Measurements from ENCODE around the gene SLC6A12. TPM values are rescaled to one million over a fixed set of nuclear protein-coding genes. Genes with fewer than 3 reads are reported as not detected.

Gene SLC6A12
- total RNA-seq, 4 donors from 2014 or later: 0.13 TPM; not detected in 3

DNA sequence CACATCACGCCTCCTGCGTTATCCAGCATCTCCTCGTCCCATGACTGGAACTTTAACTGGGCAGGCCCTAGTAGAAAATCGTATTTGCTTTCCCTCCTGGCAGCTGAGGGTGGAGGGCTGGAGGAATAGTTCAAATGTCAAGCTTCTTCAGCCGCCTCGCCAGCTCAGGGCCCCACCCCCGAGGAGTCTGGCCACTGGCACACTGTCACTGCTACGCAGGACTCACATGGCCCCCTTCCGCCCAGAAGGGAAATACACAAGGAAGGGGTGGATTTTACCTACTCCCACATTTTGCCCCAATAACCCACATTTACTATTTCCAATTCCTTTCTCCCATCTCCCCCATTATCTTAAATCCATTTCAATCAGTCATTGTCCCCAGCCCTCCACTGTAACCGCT, 40.1 kb upstream of the SLC6A12 start:
- in situ Hi-C loops (cut with MboI; ENCODE audit: low sequenced_read_pairs in 4 of 4): no loop called here
- H3K4me3 ChIP-seq: no peak overlapping the region
- peaks cover 0 to 7% (median 0%) of the 10 kb centered on the region in 3 donors for H3K27me3 ChIP-seq
- no peaks in the 10 kb centered on the region for H3K9me3 ChIP-seq
- no peak overlapping the region for H3K27ac ChIP-seq
- H3K4me1 ChIP-seq: no peaks in the 10 kb centered on the region
- no peaks in the 10 kb centered on the region for H3K36me3 ChIP-seq
- no peak for DNase-seq
- ATAC-seq: no peak
- no peak for TF ChIP-seq POLR2A (IDR thresholded peaks at IDR 0.05)
- TF ChIP-seq CTCF (IDR thresholded peaks at IDR 0.05 in 4 of 5, conservative IDR thresholded peaks at IDR 0.05 in 1 of 5): no peak
- intact Hi-C loops (cut with DNase I; ENCODE audit: low total_unique reads): no loop called here

DNA sequence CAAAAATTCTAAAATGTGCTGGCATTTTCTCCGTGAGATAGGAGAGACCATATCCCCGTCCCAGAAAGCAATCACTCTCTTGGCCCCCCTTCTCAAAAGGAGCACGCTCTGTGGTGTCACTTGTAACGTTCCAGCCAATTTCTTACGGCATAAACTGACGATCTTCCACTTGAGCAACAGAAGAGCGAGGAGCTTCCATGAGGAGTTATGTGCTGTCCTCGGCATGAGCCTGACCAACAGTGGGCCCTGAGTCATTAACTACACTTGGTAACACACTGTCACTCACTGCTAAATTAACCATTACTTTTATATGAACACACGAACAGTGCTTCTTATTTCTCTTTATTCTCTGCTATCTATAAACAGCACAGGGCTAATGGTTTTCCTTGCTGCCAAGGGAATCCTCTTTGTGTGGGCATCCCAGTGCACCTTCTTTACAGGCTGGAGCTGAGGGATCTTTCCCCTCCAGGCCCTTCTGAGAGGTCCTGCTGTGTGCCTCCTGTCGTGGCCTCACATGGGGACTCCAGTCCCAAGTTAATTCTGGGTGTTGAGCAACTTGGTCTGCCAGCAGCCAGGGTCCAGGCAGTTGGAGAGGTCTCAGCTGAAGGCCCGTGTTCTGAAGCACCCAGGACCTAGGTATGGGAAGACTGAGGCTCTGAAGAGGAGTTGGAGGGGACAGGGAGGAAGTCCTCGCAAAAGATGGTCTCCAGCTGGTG, 39.3 kb upstream of the SLC6A12 start:
- no peak overlapping the region for H3K4me3 ChIP-seq
- ATAC-seq (no peak), DNase-seq (no peak)
- no peak overlapping the region for H3K27ac ChIP-seq
- intact Hi-C loops (cut with DNase I; ENCODE audit: low total_unique reads): no loop called here
- no peaks in the 10 kb centered on the region for H3K9me3 ChIP-seq
- no peaks in the 10 kb centered on the region for H3K36me3 ChIP-seq
- no peaks in the 10 kb centered on the region for H3K4me1 ChIP-seq
- H3K27me3 ChIP-seq: peaks cover 0 to 4% (median 0%) of the 10 kb centered on the region in 3 donors
- TF ChIP-seq POLR2A (IDR thresholded peaks at IDR 0.05) (no peak), CTCF (IDR thresholded peaks at IDR 0.05 in 4 of 5, conservative IDR thresholded peaks at IDR 0.05 in 1 of 5) (no peak)
- in situ Hi-C loops (cut with MboI; ENCODE audit: low sequenced_read_pairs in 4 of 4): no loop called here

- no peak for DNase-seq
- peaks cover 0 to 4% (median 0%) of the 10 kb centered on the region in 3 donors for H3K27me3 ChIP-seq
- intact Hi-C loops (cut with DNase I; ENCODE audit: low total_unique reads) (no loop called here), in situ Hi-C loops (cut with MboI; ENCODE audit: low sequenced_read_pairs in 4 of 4) (no loop called here)
- no peak for ATAC-seq
- TF ChIP-seq CTCF (IDR thresholded peaks at IDR 0.05 in 4 of 5, conservative IDR thresholded peaks at IDR 0.05 in 1 of 5): no peak
- no peak for TF ChIP-seq POLR2A (IDR thresholded peaks at IDR 0.05)
- no peaks in the 10 kb centered on the region for H3K9me3 ChIP-seq
- H3K4me3 ChIP-seq: no peak overlapping the region
- H3K36me3 ChIP-seq: no peaks in the 10 kb centered on the region
- H3K4me1 ChIP-seq: no peaks in the 10 kb centered on the region
- H3K27ac ChIP-seq: no peak overlapping the region
Measured at GRCh38 chr12:252636-253035, 38.7 kb upstream of the SLC6A12 start.

GRCh38 chr12:247271-247670, 33.3 kb upstream of the SLC6A12 start:
- TF ChIP-seq POLR2A (IDR thresholded peaks at IDR 0.05) (no peak), CTCF (IDR thresholded peaks at IDR 0.05 in 4 of 5, conservative IDR thresholded peaks at IDR 0.05 in 1 of 5) (no peak)
- Histone ChIP-seq H3K4me3 (no peak overlapping the region), H3K9me3 (no peaks in the 10 kb centered on the region), H3K4me1 (no peaks in the 10 kb centered on the region), H3K27ac (no peak overlapping the region), H3K27me3 (no peaks in the 10 kb centered on the region), H3K36me3 (no peaks in the 10 kb centered on the region)
- intact Hi-C loops (cut with DNase I; ENCODE audit: low total_unique reads) (no loop called here), in situ Hi-C loops (cut with MboI; ENCODE audit: low sequenced_read_pairs in 4 of 4) (no loop called here)
- ATAC-seq (no peak), DNase-seq (no peak)

- TF ChIP-seq CTCF (IDR thresholded peaks at IDR 0.05 in 4 of 5, conservative IDR thresholded peaks at IDR 0.05 in 1 of 5) (no peak), POLR2A (IDR thresholded peaks at IDR 0.05) (no peak)
- H3K27me3 ChIP-seq: no peaks in the 10 kb centered on the region
- H3K4me1 ChIP-seq: no peaks in the 10 kb centered on the region
- no peaks in the 10 kb centered on the region for H3K9me3 ChIP-seq
- DNase-seq (no peak), ATAC-seq (no peak)
- no peak overlapping the region for H3K4me3 ChIP-seq
- no peaks in the 10 kb centered on the region for H3K36me3 ChIP-seq
- intact Hi-C loops (cut with DNase I; ENCODE audit: low total_unique reads): no loop called here
- in situ Hi-C loops (cut with MboI; ENCODE audit: low sequenced_read_pairs in 4 of 4): no loop called here
- H3K27ac ChIP-seq: no peak overlapping the region
Measured at GRCh38 chr12:243381-243780, 29.4 kb upstream of the SLC6A12 start.

Data from gastrocnemius medialis (tissue), 4 donors.